ENCODE measurements around the gene ADGRV1. TPM values are rescaled to one million over a fixed set of nuclear protein-coding genes. Genes with fewer than 3 reads are reported as not detected.

The ADGRV1 gene
- total RNA-seq, 1 donor = 0.18 TPM

GRCh38 chr5:90932052-90932699, 373.6 kb downstream of the ADGRV1 start:
- DNase-seq (ENCODE audit: low read depth) = peak; percentile 76
- no peak overlapping the region for H3K4me3 ChIP-seq (ENCODE audit: low read depth, low read length)
- TF ChIP-seq CTCF (IDR thresholded peaks at IDR 0.05; ENCODE audit: insufficient read depth, low read length) = peak; percentile 85

GRCh38 chr5:90933298-90933697, 374.7 kb downstream of the ADGRV1 start:
- TF ChIP-seq CTCF (IDR thresholded peaks at IDR 0.05; ENCODE audit: insufficient read depth, low read length) = no peak
- H3K4me3 ChIP-seq (ENCODE audit: low read depth, low read length) = no peak overlapping the region

GRCh38 chr5:90934091-90934719, 375.6 kb downstream of the ADGRV1 start:
- no peak for TF ChIP-seq CTCF (IDR thresholded peaks at IDR 0.05; ENCODE audit: insufficient read depth, low read length)
- H3K4me3 ChIP-seq (ENCODE audit: low read depth, low read length) = no peak overlapping the region
- DNase-seq (ENCODE audit: low read depth) = no peak

More at GRCh38 chr5:90933298-90933697, 374.7 kb downstream of the ADGRV1 start:
- no peak for DNase-seq (ENCODE audit: low read depth)

- TF ChIP-seq CTCF (IDR thresholded peaks at IDR 0.05; ENCODE audit: insufficient read depth, low read length) = no peak
- no peak overlapping the region for H3K4me3 ChIP-seq (ENCODE audit: low read depth, low read length)
- no peak for DNase-seq (ENCODE audit: low read depth)
These were observed 376.1 kb downstream of the ADGRV1 start for GRCh38 chr5:90934738-90935137.

- H3K4me3 ChIP-seq (ENCODE audit: low read depth, low read length) = no peak overlapping the region
- no peak for TF ChIP-seq CTCF (IDR thresholded peaks at IDR 0.05; ENCODE audit: insufficient read depth, low read length)
- DNase-seq (ENCODE audit: low read depth) = no peak
These were observed 380.6 kb downstream of the ADGRV1 start for GRCh38 chr5:90939211-90939610.

GRCh38 chr5:90940227-90940995, 381.8 kb downstream of the ADGRV1 start:
- H3K4me3 ChIP-seq (ENCODE audit: low read depth, low read length) = no peak overlapping the region
- DNase-seq (ENCODE audit: low read depth) = peak; percentile 5
- TF ChIP-seq CTCF (IDR thresholded peaks at IDR 0.05; ENCODE audit: insufficient read depth, low read length) = no peak
